Measurements from ENCODE around the gene ODF4.
"Not testable (repeated sequence)": the region's sequence is repeated elsewhere in the genome, so short reads cannot be mapped to it uniquely, and the experiment has no call there.

Gene ODF4

GRCh38 chr17:8394497-8394896, 54.9 kb downstream of the ODF4 start:
- not testable (repeated sequence) for DNase-seq (ENCODE audit: low read depth in 2 of 2)

All from stimulated activated CD4-positive, alpha-beta T cell treated with anti-CD3 and anti-CD28 coated beads, Interleukin-1b, Interleukin-23, amount 100 ng/mL, for 1 hour (primary cell).